Fibroblast of gingiva (primary cell): ENCODE data around the gene BRSK2.

Experiments used
- DNase-seq: peaks from one replicate; pipeline ENCODE4 v3.0.0-alpha.2; 2011; ENCODE audit warnings: low read depth

The BRSK2 gene

GRCh38 chr11:1482581-1483444 is 93.1 kb downstream of the BRSK2 start:
- DNase-seq: no peak

DNA sequence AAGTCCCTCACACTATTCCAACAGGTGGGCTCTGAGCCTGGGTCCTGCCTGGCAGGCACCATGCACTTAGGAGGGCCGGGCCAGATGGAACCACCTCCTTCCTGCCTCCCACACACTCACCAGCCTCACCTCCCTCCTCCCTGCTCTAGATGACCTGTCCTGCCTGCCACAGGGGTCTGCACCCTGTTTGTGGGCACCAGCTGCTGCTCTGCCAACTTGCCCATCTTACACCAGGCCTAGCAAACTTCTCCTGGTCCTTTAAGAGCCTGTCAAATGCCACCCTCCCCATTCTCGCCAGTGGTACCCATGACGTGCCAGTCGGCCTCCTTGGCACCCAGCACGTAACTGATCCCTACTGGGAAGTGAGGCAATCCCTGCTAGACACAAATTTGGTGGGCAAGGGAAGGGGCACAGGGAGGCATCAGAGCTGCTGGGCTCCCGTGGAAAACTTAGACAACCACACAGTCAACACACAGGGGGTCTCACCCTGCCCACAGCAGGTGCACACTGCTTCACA is 93.8 kb downstream of the BRSK2 start:
- peak; percentile 29 for DNase-seq

DNA sequence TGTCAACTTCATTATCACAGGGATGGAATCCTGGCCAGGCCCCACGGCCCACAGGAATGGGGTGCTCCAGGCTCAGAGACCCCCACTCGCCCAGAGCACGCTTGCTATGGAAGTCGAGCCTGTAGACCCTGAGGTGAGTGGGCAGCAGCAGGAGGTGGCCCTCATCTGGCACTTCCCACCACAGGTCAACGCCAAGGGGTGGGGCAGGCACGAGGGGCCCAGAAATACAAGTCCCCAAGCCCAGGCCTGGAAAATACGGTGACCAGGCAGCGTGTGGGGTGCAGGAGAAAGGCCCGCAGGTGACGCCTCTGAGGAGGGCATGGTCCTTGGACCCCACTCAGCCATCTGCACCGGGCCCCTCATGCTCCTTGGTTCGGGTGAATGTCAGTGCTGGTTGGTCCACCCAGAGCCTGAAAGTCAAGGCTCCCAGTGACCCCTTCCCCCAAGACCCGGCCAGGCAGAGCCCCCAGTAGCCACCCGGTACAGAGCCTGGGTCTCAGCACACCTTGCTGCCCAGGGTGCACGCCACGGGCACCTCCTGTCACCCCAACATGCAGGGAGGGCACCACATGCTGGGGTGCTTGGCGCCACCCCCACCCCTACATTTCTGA is 94.4 kb downstream of the BRSK2 start:
- DNase-seq: no peak

GRCh38 chr11:1484695-1485503 is 95.2 kb downstream of the BRSK2 start:
- DNase-seq: no peak

DNA sequence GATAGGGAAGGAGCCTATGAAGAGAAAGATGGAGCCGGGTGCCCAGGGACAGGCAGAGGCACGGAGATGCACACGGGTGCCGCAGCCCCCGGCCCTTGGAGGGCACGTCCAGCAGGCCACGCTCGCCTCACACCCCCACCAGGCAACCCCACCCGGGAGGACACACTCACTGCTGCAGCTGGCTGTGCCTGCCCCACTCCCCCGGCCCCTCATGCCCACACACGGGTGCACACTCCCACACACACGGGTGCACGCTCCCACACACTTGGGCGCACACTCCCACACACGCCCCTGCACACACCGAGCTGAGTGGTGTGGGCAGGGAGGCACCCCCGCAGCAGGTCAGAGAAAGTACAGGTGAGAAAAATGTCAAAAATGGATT is 95.8 kb downstream of the BRSK2 start:
- DNase-seq: no peak

GRCh38 chr11:1486054-1486825 is 96.5 kb downstream of the BRSK2 start, which contains the start of gene MOB2:
Gene MOB2, minus strand, starts transcription at chr11:1486779. Its CDS starts 223 bp downstream, at chr11:1486556.
- DNase-seq: no peak

DNA sequence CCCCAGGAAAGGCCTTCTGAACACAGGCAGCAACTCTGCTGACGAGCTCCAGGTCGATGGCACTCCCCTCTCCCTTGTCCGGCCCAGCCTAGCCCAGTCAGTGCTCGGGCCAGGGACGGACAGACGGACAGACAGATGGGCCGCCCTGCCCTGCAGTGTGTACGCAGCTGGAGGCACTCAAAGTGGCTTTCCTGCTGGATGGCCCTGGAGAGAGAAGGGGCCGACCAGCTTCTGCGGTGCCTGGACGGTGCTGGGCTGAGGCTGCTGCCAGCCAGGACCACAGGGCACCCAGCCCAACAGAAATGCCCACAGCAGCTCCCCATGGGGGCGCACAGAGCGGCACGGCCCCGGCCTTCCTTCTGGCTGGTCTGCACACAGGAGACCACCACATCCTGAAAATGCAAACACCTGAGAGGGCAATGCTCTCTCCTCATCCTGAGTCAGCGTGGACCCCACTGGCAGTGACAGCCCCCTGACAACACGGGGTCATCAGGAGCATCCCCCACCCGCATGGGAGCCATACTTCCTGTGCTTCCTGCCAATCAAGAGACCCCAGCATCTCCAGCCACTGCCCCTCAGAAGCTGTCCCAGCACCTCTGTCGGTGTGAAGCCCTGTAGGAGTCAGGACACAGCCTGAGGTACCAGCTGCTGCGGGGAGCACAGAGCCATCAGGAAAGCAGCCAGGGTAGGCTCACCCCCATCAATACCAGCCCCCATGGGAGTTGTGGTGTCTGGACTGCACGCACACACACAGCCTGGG is 97.5 kb downstream of the BRSK2 start:
- DNase-seq: no peak

GRCh38 chr11:1487851-1488574 is 98.3 kb downstream of the BRSK2 start:
- no peak for DNase-seq

DNA sequence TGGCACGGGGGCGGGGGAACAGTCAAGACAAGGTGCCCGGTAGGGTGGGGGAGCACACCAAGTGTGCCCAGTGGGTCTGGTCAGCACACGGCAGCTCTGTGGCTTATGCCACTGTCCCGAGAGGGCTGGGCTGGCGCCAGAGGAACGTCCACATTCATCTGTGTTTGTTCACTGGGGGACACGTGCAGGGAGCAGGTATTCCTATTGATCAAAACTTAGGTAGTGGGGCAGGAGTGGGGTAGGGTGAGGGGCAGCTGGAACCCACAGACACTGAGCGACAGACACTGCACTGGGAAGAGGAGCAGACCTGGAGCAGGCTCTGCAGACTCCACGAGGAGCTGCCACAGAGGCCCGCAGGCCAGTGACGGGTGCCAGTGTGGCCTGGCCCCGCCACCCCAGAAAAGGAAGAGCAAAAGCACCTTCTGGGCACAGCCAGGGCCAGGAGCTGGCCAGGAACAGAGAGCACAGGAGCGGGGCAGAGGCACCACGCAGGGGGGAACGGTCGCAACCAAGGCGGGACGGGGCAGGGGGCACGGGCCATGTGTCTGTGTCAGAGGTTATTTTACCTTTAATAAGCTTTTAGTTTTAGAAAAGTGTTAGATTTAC is 98.9 kb downstream of the BRSK2 start:
- no peak for DNase-seq

GRCh38 chr11:1490651-1491050 is 100.9 kb downstream of the BRSK2 start:
- no peak for DNase-seq

DNA sequence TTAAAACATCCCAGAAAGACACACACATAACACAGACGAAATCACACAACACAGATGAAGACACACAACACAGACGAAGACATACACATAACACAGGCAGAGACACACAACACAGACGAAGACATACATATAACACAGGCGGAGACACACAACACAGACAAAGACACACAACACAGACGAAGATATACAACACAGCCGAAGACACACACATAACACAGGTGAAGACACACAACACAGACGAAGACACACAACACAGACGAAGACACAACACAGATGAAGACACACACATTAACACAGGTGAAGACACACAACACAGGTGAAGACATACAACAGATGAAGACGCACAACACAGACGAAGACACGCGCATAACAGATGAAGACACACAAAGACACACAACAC is 101.6 kb downstream of the BRSK2 start:
- DNase-seq: no peak

GRCh38 chr11:1493650-1494244 is 104.0 kb downstream of the BRSK2 start:
- DNase-seq: no peak

GRCh38 chr11:1494650-1495049 is 104.9 kb downstream of the BRSK2 start:
- DNase-seq: no peak

DNA sequence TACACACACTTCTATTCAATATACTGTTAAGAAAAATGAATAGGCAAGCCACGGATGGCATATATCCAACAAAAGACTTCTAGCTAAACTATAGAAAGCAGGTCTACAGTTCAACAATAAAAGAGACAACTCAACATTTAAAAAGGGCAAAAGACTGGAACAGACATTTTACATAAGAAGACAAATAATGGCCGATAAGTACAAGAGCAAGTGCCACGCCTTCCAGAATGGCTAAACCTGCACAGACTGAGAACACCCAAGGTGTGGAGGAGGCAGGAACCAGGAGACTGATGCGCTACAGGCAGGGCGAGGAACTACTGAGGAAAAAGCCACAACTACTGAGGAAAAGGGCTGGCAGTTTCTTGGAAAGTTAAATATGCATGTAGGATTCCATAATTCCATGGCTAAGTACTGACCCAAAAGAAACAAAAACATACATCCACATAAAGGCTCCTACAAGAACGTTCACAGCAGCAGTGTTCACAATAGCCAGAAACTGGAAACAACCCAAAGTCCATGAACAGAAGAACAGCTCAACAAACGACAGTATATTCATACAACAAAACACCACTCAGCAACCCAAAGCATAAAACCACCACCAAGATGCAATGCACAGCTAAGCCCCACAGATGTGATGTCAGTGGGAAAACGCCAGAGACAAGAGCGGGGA is 106.5 kb downstream of the BRSK2 start:
- no peak for DNase-seq

- DNase-seq: no peak
These were observed 107.0 kb downstream of the BRSK2 start for GRCh38 chr11:1496761-1497095.

DNA sequence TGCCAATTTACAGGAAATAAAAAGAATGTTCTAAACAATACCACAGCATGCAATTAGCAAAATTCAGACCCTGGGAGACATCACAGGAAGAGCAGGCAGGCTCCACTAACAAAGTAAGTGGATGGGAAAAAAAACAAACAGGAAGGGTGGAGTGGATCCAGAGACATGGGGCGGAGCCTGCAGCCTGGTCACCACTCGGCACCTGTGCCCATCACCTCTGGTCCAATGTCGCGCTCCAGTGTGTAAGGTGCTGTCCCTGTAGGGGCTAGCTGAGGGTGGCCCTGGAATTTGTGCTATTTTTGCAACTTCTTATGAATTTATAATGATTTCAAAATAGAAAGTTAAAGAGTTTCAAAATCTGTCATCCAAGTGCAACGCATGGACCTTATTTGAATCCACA is 107.9 kb downstream of the BRSK2 start:
- DNase-seq: no peak

- no peak for DNase-seq
These were observed 108.5 kb downstream of the BRSK2 start for GRCh38 chr11:1498262-1498661.

- DNase-seq: no peak
These were observed 109.6 kb downstream of the BRSK2 start for GRCh38 chr11:1499261-1499890.

DNA sequence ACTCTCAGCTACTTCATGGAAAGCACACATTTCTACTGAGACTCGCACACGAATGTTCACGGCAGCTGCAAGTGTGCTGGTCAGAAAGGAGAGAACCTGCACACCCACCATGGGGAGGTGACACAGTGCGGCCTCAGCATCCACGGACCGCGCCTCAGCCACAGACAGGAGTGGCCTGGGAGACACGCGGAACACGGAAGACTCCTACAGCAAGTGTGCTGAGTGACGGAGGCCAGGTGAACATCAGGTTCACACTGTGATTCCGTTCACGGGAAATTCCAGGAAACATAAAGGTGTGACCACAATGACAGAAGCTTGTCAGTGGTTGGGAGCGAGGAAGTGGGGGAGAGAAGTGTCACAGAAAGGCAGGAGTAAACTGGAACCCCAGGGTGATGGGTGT is 110.2 kb downstream of the BRSK2 start:
- DNase-seq: no peak
